Tibial nerve (tissue), 4 donors: ENCODE results near the gene C6orf58. TPM values are rescaled to one million over a fixed set of nuclear protein-coding genes. Genes with fewer than 3 reads are reported as not detected.
"Not testable (repeated sequence)": the region's sequence is repeated elsewhere in the genome, so short reads cannot be mapped to it uniquely, and the experiment has no call there.

Source experiments
- DNase-seq, 2 donors: peaks; one replicate each; pipeline ENCODE4 v3.0.0-alpha.2; 2019; ENCODE audit warnings: low spot score in 2 of 2
- H3K27ac ChIP-seq, 4 donors: fragments of 200-600 bp; sonication (generic) in 3 of 4; one replicate each; pipeline ENCODE4 v1.5.1; 2017 to 2019; ENCODE audit warnings: mild to moderate bottlenecking in 1 of 4
- H3K27me3 ChIP-seq, 2 donors: fragments of 200-600 bp; sonication (generic) in 1 of 2; one replicate each; pipeline versions ENCODE4 v1.5.1 to v1.6.0; 2017 to 2019
- H3K36me3 ChIP-seq, 3 donors: fragments of 200-600 bp; sonication (generic); one replicate each; pipeline ENCODE4 v1.5.1; 2018 to 2019
- H3K4me1 ChIP-seq, 4 donors: fragments of 200-600 bp; sonication (generic) in 3 of 4; one replicate each; pipeline ENCODE4 v1.5.1; 2017 to 2019
- H3K4me3 ChIP-seq, 4 donors: fragments of 200-600 bp; sonication (generic) in 3 of 4; one replicate each; pipeline ENCODE4 v1.5.1; 2017 to 2019; ENCODE audit warnings: mild to moderate bottlenecking in 1 of 4, moderate library complexity in 1 of 4
- H3K9me3 ChIP-seq, 4 donors: fragments of 200-600 bp; sonication (generic) in 3 of 4; one replicate each; pipeline ENCODE4 v1.5.1; 2017 to 2019
- CTCF ChIP-seq, 5 experiments: fragments of 200-600 bp in 3 of 5; fragments of 450-650 bp in 2 of 5; sonication (generic) in 3 of 5; IDR thresholded peaks; one replicate each; pipeline ENCODE4 v1.5.1; 2016 to 2019; ENCODE audit warnings: antibody characterized with exemption in 5 of 5, mild to moderate bottlenecking in 3 of 5, moderate library complexity in 2 of 5
- EP300 ChIP-seq, 2 donors: sonication (generic); formaldehyde crosslinking; IDR thresholded peaks; one replicate each; pipeline ENCODE4 v1.6.1; 2017; ENCODE audit warnings: antibody characterized with exemption in 2 of 2, mild to moderate bottlenecking in 1 of 2
- POLR2A ChIP-seq, 2 donors: fragments of 450-650 bp; IDR thresholded peaks; one replicate each; pipeline ENCODE4 v1.6.1; 2017; ENCODE audit warnings: antibody characterized with exemption in 2 of 2, mild to moderate bottlenecking in 2 of 2, moderate library complexity in 2 of 2
- WGBS, 2 donors: methylation state at CpG; one replicate each; pipeline ENCODE4 v1.1.5; 2018; 5-methylcytosine and 5-hydroxymethylcytosine counted together
- total RNA-seq, 4 donors: library from RNA; depleted of rRNA; stranded (reverse); fragments of >200 nt; gene quantifications; one replicate each; pipeline ENCODE4 v1.1.0, GENCODE V29; 2016

Gene C6orf58
- total RNA-seq, 4 donors from 2014 or later = not detected

- Histone ChIP-seq H3K27me3 (no peaks in the 10 kb centered on the region), H3K9me3 (no peaks in the 10 kb centered on the region), H3K4me1 (no peaks in the 10 kb centered on the region), H3K36me3 (no peaks in the 10 kb centered on the region), H3K27ac (no peak overlapping the region), H3K4me3 (no peak overlapping the region)
- no peak for TF ChIP-seq EP300 (IDR thresholded peaks at IDR 0.05)
- no peak for TF ChIP-seq CTCF (IDR thresholded peaks at IDR 0.05)
- no peak for TF ChIP-seq POLR2A (IDR thresholded peaks at IDR 0.05)
- DNase-seq = no peak
These were observed 12.2 kb downstream of the C6orf58 start for GRCh38 chr6:127589135-127589534.

- TF ChIP-seq CTCF (IDR thresholded peaks at IDR 0.05) (no peak), POLR2A (IDR thresholded peaks at IDR 0.05) (no peak), EP300 (IDR thresholded peaks at IDR 0.05) (no peak)
- WGBS, 2 donors = 81 to 82% methylated on average over 1 of the region's 1 CpG
- no peaks in the 10 kb centered on the region for H3K27me3 ChIP-seq
- no peak overlapping the region for H3K27ac ChIP-seq
- no peaks in the 10 kb centered on the region for H3K36me3 ChIP-seq
- DNase-seq = no peak
- no peaks in the 10 kb centered on the region for H3K4me1 ChIP-seq
- H3K4me3 ChIP-seq = no peak overlapping the region
- no peaks in the 10 kb centered on the region for H3K9me3 ChIP-seq
These were observed 13.4 kb downstream of the C6orf58 start for GRCh38 chr6:127590344-127590743.

- Histone ChIP-seq H3K27me3 (no peaks in the 10 kb centered on the region), H3K36me3 (no peaks in the 10 kb centered on the region), H3K27ac (no peak overlapping the region), H3K9me3 (no peaks in the 10 kb centered on the region), H3K4me3 (no peak overlapping the region), H3K4me1 (no peaks in the 10 kb centered on the region)
- TF ChIP-seq POLR2A (IDR thresholded peaks at IDR 0.05) (no peak), EP300 (IDR thresholded peaks at IDR 0.05) (no peak), CTCF (IDR thresholded peaks at IDR 0.05) (no peak)
- WGBS, 2 donors = 93 to 95% methylated on average over 7 of the region's 7 CpGs
- no peak for DNase-seq
These were observed 16.0 kb downstream of the C6orf58 start for GRCh38 chr6:127592964-127593363.

- not testable (repeated sequence) for H3K9me3 ChIP-seq, DNase-seq, H3K4me3 ChIP-seq, H3K27ac ChIP-seq, H3K36me3 ChIP-seq, H3K27me3 ChIP-seq, H3K4me1 ChIP-seq
- 84 to 89% methylated on average over 16 to 20 of the region's 21 CpGs for WGBS, 2 donors
These were observed 16.5 kb downstream of the C6orf58 start for GRCh38 chr6:127593456-127593855.

GRCh38 chr6:127606131-127606562 lies 29.2 kb downstream of the C6orf58 start:
- no peak overlapping the region for H3K27ac ChIP-seq
- H3K9me3 ChIP-seq = peaks cover 0 to 12% (median 2%) of the 10 kb centered on the region in 4 donors
- TF ChIP-seq EP300 (IDR thresholded peaks at IDR 0.05) = no peak
- TF ChIP-seq POLR2A (IDR thresholded peaks at IDR 0.05) = no peak
- TF ChIP-seq CTCF (IDR thresholded peaks at IDR 0.05) = no peak
- H3K4me3 ChIP-seq = no peak overlapping the region
- H3K36me3 ChIP-seq = no peaks in the 10 kb centered on the region
- H3K4me1 ChIP-seq = no peaks in the 10 kb centered on the region
- no peak for DNase-seq
- WGBS, 2 donors = 62 to 73% methylated on average over 3 of the region's 3 CpGs
- no peaks in the 10 kb centered on the region for H3K27me3 ChIP-seq
